Heart left ventricle (tissue), 13 donors: ENCODE data around the gene GDAP1L1.

Source experiments
- CTCF ChIP-seq, 12 donors: fragments of 200-600 bp; sonication (generic) in 4 of 12; IDR thresholded peaks; one replicate each; pipeline versions ENCODE4 v1.5.0 to v1.8.0; 2018 to 2022; ENCODE audit warnings: antibody characterized with exemption in 12 of 12, mild to moderate bottlenecking in 5 of 12
- POLR2A ChIP-seq, 2 donors: fragments of 450-650 bp; IDR thresholded peaks; one replicate each; pipeline ENCODE4 v1.6.1; 2017; ENCODE audit warnings: antibody characterized with exemption in 2 of 2, mild to moderate bottlenecking in 2 of 2, moderate library complexity in 2 of 2
- donor health status: ischemic (EF 13 %, LVEDD 7.1; RV severe dilation, severe dysfunction).
- donor health status: DM: no; HTN: yes; CAD: no.
- donor health status: DM: no; HTN: no; CAD: no.
- donor health status: ischemic (EF 25% LVEDD 6.9; RV normal size, moderate dysfunction).
- donor health status: ischemic (EF 25% LVEDD 5.7; RV mildly dilated, moderate dysfunction).
- donor health status: ischemic (EF 35%, LVEDD 5.7; RV mildly dilated, moderate dysfunction).
- donor health status: nonischemic (EF 11% LVEDD 7.7; RV severe dilation, severe dysfunction).
- donor health status: DM: yes; HTN: yes; CAD: no.
- donor health status: PGD.
- donor health status: ischemic (EF 29% LVEDD 5.4; RV normal size, mild dysfunction).
- donor health status: nonischemic (EF 23%, LVEDD 6.1; RV moderate dilation, normal function).

GRCh38 chr20:44268802-44269201, 21.7 kb downstream of the GDAP1L1 start:
- TF ChIP-seq POLR2A (IDR thresholded peaks at IDR 0.05), result no peak
- no peak for TF ChIP-seq CTCF (IDR thresholded peaks at IDR 0.05)
